Head of caudate nucleus (tissue), 42 donors: ENCODE data around the gene CTBP2.

ENCODE experiments used
- DNase-seq, 42 donors: peaks; one replicate each; pipeline versions ENCODE4 v3.0.0 to v3.0.0-alpha.2; 2020 to 2021; ENCODE audit warnings: mixed read lengths in 7 of 42
- intact Hi-C: fragments of 100-400 bp; cut with DNase I; formaldehyde crosslinking; loops from one replicate; pipeline ENCODE4 v1.15.0; 2022

The CTBP2 gene

GRCh38 chr10:125162120-125162931, 2.0 kb upstream of the CTBP2 start:
- peak in 10 of 42 donors; percentile 2 to 35 (median 16) for DNase-seq
- intact Hi-C loops, result no loop called here

- DNase-seq, result peak in 3 of 42 donors; percentile 2 to 34 (median 12)
- intact Hi-C loops, result no loop called here
Measured at GRCh38 chr10:125161707-125162119, 1.4 kb upstream of the CTBP2 start.

GRCh38 chr10:125160856-125161706, 718 bp upstream of the CTBP2 start:
- peak; percentile 42 to 88 (median 74) for DNase-seq
- intact Hi-C loops, result no loop called here

- intact Hi-C loops, result no loop called here
- DNase-seq, result peak in 21 of 42 donors; percentile 13 to 77 (median 38)
Measured at GRCh38 chr10:125159486-125159931, 854 bp downstream of the CTBP2 start.

- intact Hi-C loops, result no loop called here
- peak in 39 of 42 donors; percentile 36 to 85 (median 65) for DNase-seq
Measured at GRCh38 chr10:125158601-125159485, 1.5 kb downstream of the CTBP2 start.

- intact Hi-C loops, result no loop called here
- DNase-seq, result no peak
Measured at GRCh38 chr10:125158275-125158600, 2.1 kb downstream of the CTBP2 start.

GRCh38 chr10:125157505-125157904, 2.9 kb downstream of the CTBP2 start:
- peak in 5 of 42 donors; percentile 2 to 9 (median 5) for DNase-seq
- intact Hi-C loops, result no loop called here

- intact Hi-C loops, result no loop called here
- peak in 9 of 42 donors; percentile 1 to 12 (median 4) for DNase-seq
Measured at GRCh38 chr10:125156739-125157480, 3.5 kb downstream of the CTBP2 start.

GRCh38 chr10:125156196-125156595, 4.2 kb downstream of the CTBP2 start:
- DNase-seq, result peak in 1 of 42 donors; percentile 19
- intact Hi-C loops, result no loop called here

GRCh38 chr10:125155101-125155500, 5.3 kb downstream of the CTBP2 start:
- DNase-seq, result peak in 17 of 42 donors; percentile 19 to 79 (median 51)

GRCh38 chr10:125154529-125154928, 5.8 kb downstream of the CTBP2 start:
- DNase-seq, result peak in 1 of 42 donors; percentile 58
- intact Hi-C loops, result loop anchor here (5.0 kb wide), 1 partner anchor 157 kb away; no protein-coding TSS in a partner anchor

More at GRCh38 chr10:125155101-125155500, 5.3 kb downstream of the CTBP2 start:
- intact Hi-C loops, result no loop called here

GRCh38 chr10:125153703-125154490, 6.5 kb downstream of the CTBP2 start:
- intact Hi-C loops, result loop anchor here (5.0 kb wide), 1 partner anchor 157 kb away; no protein-coding TSS in a partner anchor
- DNase-seq, result no peak

- intact Hi-C loops, result loop anchor here (5.0 kb wide), 1 partner anchor 155 kb away; no protein-coding TSS in a partner anchor
- DNase-seq, result peak; percentile 52 to 90 (median 78)
Measured at GRCh38 chr10:125152450-125153368, 7.7 kb downstream of the CTBP2 start.

GRCh38 chr10:125151553-125152449, 8.6 kb downstream of the CTBP2 start:
- intact Hi-C loops, result loop anchor here (5.0 kb wide), 1 partner anchor 154 kb away; no protein-coding TSS in a partner anchor
- DNase-seq, result no peak

GRCh38 chr10:125151170-125151552, 9.2 kb downstream of the CTBP2 start:
- intact Hi-C loops, result loop anchor here (5.0 kb wide), 1 partner anchor 154 kb away; no protein-coding TSS in a partner anchor

More at GRCh38 chr10:125151170-125151552, 9.2 kb downstream of the CTBP2 start:
- no peak for DNase-seq
